PC-3 (cell line): Measurements from ENCODE around the gene ARMC8. TPM values are rescaled to one million over a fixed set of nuclear protein-coding genes. Genes with fewer than 3 reads are reported as not detected.

Experiments
- ATAC-seq: fragments of 200-7000 bp; cut with Tn5 transposase; 2 replicates; pipeline ENCODE4 v1.9.1; 2020; ENCODE audit warnings: mild to moderate bottlenecking, moderate library complexity
- BruUV-seq: library from RNA; stranded (reverse); fragments of 400-500 nt; replicated peaks from 2 replicates; lab custom pipeline; 2021; lab: Mats Ljungman, UMichigan
- CTCF ChIA-PET: fragments of 300-600 bp; sonication (Branson Sonifier 250); formaldehyde crosslinking; loops from one replicate; lab custom pipeline; 2022; ENCODE audit warnings: antibody characterized with exemption; lab: Charles Lee
- POLR2A ChIA-PET: fragments of 300-600 bp; sonication (Branson Sonifier 250); formaldehyde crosslinking; loops from one replicate; lab custom pipeline; 2022; ENCODE audit warnings: antibody characterized with exemption; ENCODE audit not compliant: unreplicated experiment; lab: Charles Lee
- DNase-seq: peaks from one replicate; pipeline ENCODE4 v3.0.0-alpha.2; 2015
- H2AFZ ChIP-seq: fragments of 300-600 bp; sonication (generic); 2 replicates; pipeline ENCODE4 v1.6.0; 2016; ENCODE audit warnings: antibody characterized with exemption, low read length
- H3F3A ChIP-seq: fragments of 300-600 bp; sonication (generic); one replicate; pipeline ENCODE4 v1.6.0; 2017; ENCODE audit warnings: antibody characterized with exemption, low read length, control low read depth, mild to moderate bottlenecking; ENCODE audit not compliant: unreplicated experiment
- H3K27ac ChIP-seq: fragments of 300-600 bp; sonication (generic); 2 replicates; pipeline ENCODE4 v1.5.1; 2016; ENCODE audit warnings: mild to moderate bottlenecking, low read length
- H3K27me3 ChIP-seq: fragments of 300-600 bp; sonication (generic); 2 replicates; pipeline ENCODE4 v1.6.1; 2016; ENCODE audit warnings: low read length, mixed read lengths
- H3K36me3 ChIP-seq: fragments of 300-600 bp; sonication (generic); 2 replicates; pipeline ENCODE4 v1.6.1; 2016; ENCODE audit warnings: low read depth, mixed run types, low read length, mixed read lengths
- H3K4me1 ChIP-seq: fragments of 300-600 bp; sonication (generic); 2 replicates; pipeline ENCODE4 v1.5.1; 2016; ENCODE audit warnings: low read length; ENCODE audit not compliant: insufficient read depth
- H3K4me2 ChIP-seq: fragments of 300-600 bp; sonication (generic); 2 replicates; pipeline ENCODE4 v1.6.0; 2016; ENCODE audit warnings: low read length
- H3K4me3 ChIP-seq: fragments of 300-600 bp; sonication (generic); 2 replicates; pipeline ENCODE4 v1.5.1; 2016; ENCODE audit warnings: mild to moderate bottlenecking, low read length, mixed read lengths
- H3K79me2 ChIP-seq: fragments of 300-600 bp; sonication (generic); 2 replicates; pipeline ENCODE4 v1.6.1; 2017; ENCODE audit warnings: low read length, mixed read lengths
- H3K9ac ChIP-seq: fragments of 300-600 bp; sonication (generic); 2 replicates; pipeline ENCODE4 v1.6.0; 2016; ENCODE audit warnings: mild to moderate bottlenecking, low read length
- H3K9me2 ChIP-seq: fragments of 300-600 bp; sonication (generic); replicated peaks from 2 replicates; pipeline ENCODE4 v1.6.1; 2016; ENCODE audit warnings: mixed run types, low read length, mixed read lengths
- H3K9me3 ChIP-seq: fragments of 300-600 bp; sonication (generic); 2 replicates; pipeline ENCODE4 v1.6.1; 2016; ENCODE audit warnings: low read length, mixed read lengths
- H4K20me1 ChIP-seq: fragments of 300-600 bp; sonication (generic); 2 replicates; pipeline ENCODE4 v1.6.1; 2016; ENCODE audit warnings: low read length, mixed read lengths
- CTCF ChIP-seq: fragments of 300-600 bp; sonication (generic); conservative IDR thresholded peaks from 2 replicates; pipeline ENCODE4 v1.5.1; 2017; ENCODE audit warnings: antibody characterized with exemption, low read depth, mild to moderate bottlenecking, low read length
- EZH2 ChIP-seq: fragments of 300-600 bp; sonication (generic); IDR thresholded peaks from one replicate; pipeline ENCODE4 v1.6.1; 2017; ENCODE audit warnings: antibody characterized with exemption, mild to moderate bottlenecking, low read length; ENCODE audit not compliant: unreplicated experiment
- EZH2phosphoT487 ChIP-seq: fragments of 300-600 bp; sonication (generic); IDR thresholded peaks from 2 replicates; pipeline ENCODE4 v1.6.1; 2018; ENCODE audit warnings: mild to moderate bottlenecking, antibody characterized with exemption, low read length, borderline replicate concordance
- intact Hi-C: fragments of 100-400 bp; cut with micrococcal nuclease; formaldehyde crosslinking; loops from 2 replicates; pipeline ENCODE4 v1.9.0; 2023
- total RNA-seq: library from RNA; depleted of rRNA; stranded (reverse); fragments of >200 nt; gene quantifications from 2 replicates; pipeline ENCODE4 v1.2.3, GENCODE V29; 2014

ARMC8 gene
- total RNA-seq, 1 experiment from 2014 or later: 21.1 TPM

GRCh38 chr3:138213398-138214085 is 26.4 kb downstream of the ARMC8 start:
- no TSS peak for BruUV-seq
- H3K36me3 ChIP-seq: peaks cover 3% of the 10 kb centered on the region; the same call in 1 of the 2 replicates
- H3K4me2 ChIP-seq: no peak overlapping the region
- no peak overlapping the region for H3K27ac ChIP-seq
- H3F3A ChIP-seq: no peaks in the 10 kb centered on the region
- no peaks in the 10 kb centered on the region for H3K4me1 ChIP-seq
- H4K20me1 ChIP-seq: 0 out of 2 replicates have a peak, but pooled peaks cover 15% of the 10 kb centered on the region
- H3K9me3 ChIP-seq: no peaks in the 10 kb centered on the region
- ChIA-PET CTCF (no interaction called here), POLR2A (no interaction called here)
- H3K79me2 ChIP-seq: peaks cover 40% of the 10 kb centered on the region
- H3K9ac ChIP-seq: no peak overlapping the region
- H3K27me3 ChIP-seq: no peaks in the 10 kb centered on the region
- no peak overlapping the region for H3K4me3 ChIP-seq
- intact Hi-C loops: no loop called here
- H2AFZ ChIP-seq: no peak overlapping the region
- no peak for TF ChIP-seq EZH2phosphoT487
- TF ChIP-seq EZH2: no peak
- no peak for TF ChIP-seq CTCF
- no peaks in the 10 kb centered on the region for H3K9me2 ChIP-seq
- DNase-seq (no peak), ATAC-seq (no peak)

- H3K4me2 ChIP-seq: no peak overlapping the region
- H3K9me2 ChIP-seq: no peaks in the 10 kb centered on the region
- intact Hi-C loops: no loop called here
- DNase-seq: no peak
- H4K20me1 ChIP-seq: peaks cover 7% of the 10 kb centered on the region; the same call in 1 of the 2 replicates
- H3K4me1 ChIP-seq: peaks cover 4% of the 10 kb centered on the region
- peaks cover 25% of the 10 kb centered on the region for H3K79me2 ChIP-seq
- H3K36me3 ChIP-seq: peaks cover 8% of the 10 kb centered on the region
- H3K27me3 ChIP-seq: no peaks in the 10 kb centered on the region
- ATAC-seq: no peak
- H3K9ac ChIP-seq: no peak overlapping the region
- ChIA-PET CTCF (no interaction called here), POLR2A (no interaction called here)
- H3K27ac ChIP-seq: no peak overlapping the region
- TF ChIP-seq EZH2: no peak
- TF ChIP-seq CTCF: no peak
- TF ChIP-seq EZH2phosphoT487: no peak
- no peaks in the 10 kb centered on the region for H3F3A ChIP-seq
- H3K9me3 ChIP-seq: no peaks in the 10 kb centered on the region
- no peak overlapping the region for H3K4me3 ChIP-seq
- H2AFZ ChIP-seq: no peak overlapping the region
- no TSS peak for BruUV-seq
Observed at GRCh38 chr3:138219255-138219654, 32.2 kb downstream of the ARMC8 start.

GRCh38 chr3:138220242-138220641 is 33.1 kb downstream of the ARMC8 start:
- no peaks in the 10 kb centered on the region for H3F3A ChIP-seq
- H3K9me3 ChIP-seq: no peaks in the 10 kb centered on the region
- no peak overlapping the region for H3K27ac ChIP-seq
- no peaks in the 10 kb centered on the region for H3K9me2 ChIP-seq
- peaks cover 25% of the 10 kb centered on the region for H3K79me2 ChIP-seq
- POLR2A ChIA-PET: no interaction called here
- BruUV-seq: no TSS peak
- CTCF ChIA-PET: no interaction called here
- TF ChIP-seq EZH2: no peak
- TF ChIP-seq EZH2phosphoT487: no peak
- no peak for TF ChIP-seq CTCF
- intact Hi-C loops: no loop called here
- peaks cover 4% of the 10 kb centered on the region for H3K4me1 ChIP-seq
- no peak for DNase-seq
- H3K27me3 ChIP-seq: no peaks in the 10 kb centered on the region
- ATAC-seq: no peak
- no peak overlapping the region for H3K9ac ChIP-seq
- H3K36me3 ChIP-seq: peaks cover 14% of the 10 kb centered on the region
- H4K20me1 ChIP-seq: peaks cover 7% of the 10 kb centered on the region; the same call in 1 of the 2 replicates
- no peak overlapping the region for H3K4me2 ChIP-seq
- no peak overlapping the region for H3K4me3 ChIP-seq
- no peak overlapping the region for H2AFZ ChIP-seq
